K562 (cell line): ENCODE measurements around the gene ROR2. TPM values are rescaled to one million over a fixed set of nuclear protein-coding genes. Genes with fewer than 3 reads are reported as not detected.

Experiments used
- ATAC-seq: fragments of 200-7000 bp; cut with Tn5 transposase; 3 replicates; pipeline ENCODE4 v1.9.1; 2020; ENCODE audit warnings: moderate library complexity
- BruUV-seq: library from RNA; stranded (reverse); fragments of 400-500 nt; replicated peaks from 2 replicates; lab custom pipeline; 2021; lab: Mats Ljungman, UMichigan
- CTCF ChIA-PET: fragments of 300-600 bp; formaldehyde crosslinking; extraction: SDS; loops from one replicate; lab custom pipeline; 2021; ENCODE audit warnings: low intra/inter-chr PET ratio; lab: Yijun Ruan, JAX
- POLR2A ChIA-PET: fragments of 300-600, 350-650 bp; sonication (Branson Sonifier 250); formaldehyde crosslinking; extraction: SDS; loops from one replicate; lab custom pipeline; 2021; ENCODE audit warnings: antibody characterized with exemption, inconsistent platforms; lab: Yijun Ruan, JAX
- DNase-seq, 4 experiments: peaks; one replicate each; pipeline versions ENCODE4 v3.0.0 to v3.0.0-alpha.2; 2011 to 2018; ENCODE audit warnings: low spot score in 3 of 4, mixed read lengths in 3 of 4; ENCODE audit errors: extremely low read depth in 1 of 4
- FAIRE-seq: peaks from 2 replicates; lab custom pipeline; 2011; peaks lifted over from hg19 to GRCh38; lab: Jason Lieb, UNC
- H2AFZ ChIP-seq: 2 replicates; pipeline ENCODE4 v1.6.0; 2011; ENCODE audit warnings: low read depth, low read length, control low read depth, inconsistent platforms
- H3K27ac ChIP-seq: fragments of 200-600 bp; 3 replicates; pipeline ENCODE4 v1.8.0; 2011; ENCODE audit warnings: low read depth, mild to moderate bottlenecking, control low read depth, inconsistent platforms, low read length, moderate library complexity, mixed read lengths; ENCODE audit errors: extremely low read depth
- H3K27me3 ChIP-seq, 2 experiments: fragments of 300-600 bp in 1 of 2; 2 replicates in 1 of 2; 3 replicates in 1 of 2; pipeline versions ENCODE4 v1.6.0 to v1.8.0; 2011; ENCODE audit warnings: inconsistent platforms in 2 of 2, low read length in 2 of 2, mild to moderate bottlenecking in 1 of 2, mixed read lengths in 1 of 2, moderate library complexity in 1 of 2; ENCODE audit not compliant: control insufficient read depth in 2 of 2, insufficient read depth in 2 of 2
- H3K36me3 ChIP-seq: fragments of 300-600 bp; 3 replicates; pipeline ENCODE4 v1.8.0; 2011; ENCODE audit warnings: mild to moderate bottlenecking, low read length, inconsistent platforms; ENCODE audit not compliant: control insufficient read depth, insufficient read depth
- H3K4me1 ChIP-seq, 2 experiments: fragments of 200-600 bp in 1 of 2; replicated peaks in 1 of 2; 2 replicates in 1 of 2; 3 replicates in 1 of 2; pipeline versions ENCODE4 v1.5.1 to v1.8.0; 2011; ENCODE audit warnings: inconsistent platforms in 2 of 2, low read length in 2 of 2, mild to moderate bottlenecking in 1 of 2, mixed read lengths in 1 of 2, moderate library complexity in 1 of 2; ENCODE audit not compliant: control insufficient read depth in 2 of 2, insufficient read depth in 2 of 2
- H3K4me2 ChIP-seq: 2 replicates; pipeline ENCODE4 v1.6.1; 2011; ENCODE audit warnings: low read length, control low read depth, inconsistent platforms, mixed read lengths; ENCODE audit not compliant: insufficient read depth
- H3K4me3 ChIP-seq: fragments of 200-600 bp; sonication (generic), shearing (Covaris generic); 2 replicates; pipeline ENCODE4 v1.5.1; 2016; ENCODE audit warnings: control low read depth, inconsistent platforms
- H3K79me2 ChIP-seq: fragments of 200-600 bp; 3 replicates; pipeline ENCODE4 v1.8.0; 2011; ENCODE audit warnings: low read length, inconsistent platforms; ENCODE audit not compliant: control insufficient read depth, insufficient read depth
- H3K9ac ChIP-seq, 2 experiments: 2 replicates each; pipeline versions ENCODE4 v1.6.0 to v1.6.1; 2011; ENCODE audit warnings: low read depth in 2 of 2, low read length in 2 of 2, control low read depth in 1 of 2, inconsistent platforms in 1 of 2, mild to moderate bottlenecking in 1 of 2, mixed read lengths in 1 of 2; ENCODE audit not compliant: insufficient read depth in 1 of 2
- H3K9me1 ChIP-seq: one replicate; pipeline ENCODE4 v1.6.0; 2011; ENCODE audit warnings: inconsistent platforms, mild to moderate bottlenecking, low read length, moderate library complexity; ENCODE audit not compliant: control insufficient read depth, insufficient read depth
- H3K9me3 ChIP-seq: replicated peaks from 2 replicates; pipeline ENCODE4 v1.5.1; 2011; ENCODE audit warnings: low read depth, low read length, inconsistent platforms; ENCODE audit not compliant: control insufficient read depth, insufficient read depth
- H4K20me1 ChIP-seq: replicated peaks from 2 replicates; pipeline ENCODE4 v1.6.1; 2011; ENCODE audit warnings: low read length, inconsistent platforms, mixed read lengths; ENCODE audit not compliant: control insufficient read depth, insufficient read depth
- CBFB ChIP-seq: sonication (generic); formaldehyde crosslinking; IDR thresholded peaks from 2 replicates; pipeline ENCODE4 v1.4.0; 2020; ENCODE audit warnings: mild to moderate bottlenecking, missing genetic modification reagents
- IRF2 ChIP-seq: sonication (generic); formaldehyde crosslinking; IDR thresholded peaks from 2 replicates; pipeline ENCODE4 v1.8.1; 2022; ENCODE audit warnings: mild to moderate bottlenecking, missing genetic modification reagents
- MEIS2 ChIP-seq: fragments of 450-650 bp; IDR thresholded peaks from 2 replicates; pipeline ENCODE4 v1.6.1; 2014; ENCODE audit warnings: mild to moderate bottlenecking; ENCODE audit not compliant: partially characterized antibody
- TOE1 ChIP-seq, 2 experiments: fragments of 450-650 bp in 1 of 2; sonication (generic) in 1 of 2; formaldehyde crosslinking in 1 of 2; IDR thresholded peaks; 2 replicates each; pipeline versions ENCODE4 v1.7.1 to v1.8.0; 2016 to 2022; ENCODE audit warnings: borderline replicate concordance in 2 of 2, mild to moderate bottlenecking in 2 of 2, antibody characterized with exemption in 1 of 2, inconsistent platforms in 1 of 2, low read depth in 1 of 2, missing genetic modification reagents in 1 of 2, moderate library complexity in 1 of 2
- whole genome bisulfite sequencing: fragments of 100-300 bp; shearing (Covaris generic); methylation state at CpG from one replicate; pipeline ENCODE4 v1.1.6; 2016; ENCODE audit warnings: low coverage, mixed read lengths; ENCODE audit not compliant: insufficient coverage; ENCODE audit errors: missing lambda C conversion rate; 5-methylcytosine and 5-hydroxymethylcytosine counted together
- in situ Hi-C: fragments of 300-500 bp; cut with MboI; formaldehyde crosslinking; loops from 4 replicates; pipeline ENCODE4 v1.15.0; 2018; ENCODE audit warnings: inconsistent platforms, mixed read lengths
- intact Hi-C: fragments of 100-400 bp; cut with micrococcal nuclease; formaldehyde crosslinking; loops from 2 replicates; pipeline ENCODE4 v1.14.2; 2022
- polyA plus RNA-seq, 8 experiments: library from polyadenylated mRNA; depleted of rRNA in 4 of 8; stranded (reverse) in 5 of 8; unstranded in 3 of 8; fragments of >200 nt; fragmentation: Nextera tagmentation in 2 of 8; fragmentation: Illumina TruSeq in 1 of 8; extraction: Ambion mirVana in 2 of 8; extraction: Trizol in 1 of 8; gene quantifications; 2 replicates each; pipeline versions ENCODE4 v1.2.1 to v1.2.3, GENCODE V29; 2011 to 2014; ENCODE audit warnings: inconsistent platforms in 1 of 8, missing spikeins in 1 of 8
- total RNA-seq, 7 experiments: library from RNA; depleted of rRNA in 6 of 7; stranded (reverse); fragments of >200 nt in 6 of 7; fragmentation: Illumina TruSeq in 2 of 7; extraction: Trizol in 2 of 7; gene quantifications; 2 replicates each; pipeline versions ENCODE4 v1.2.1 to v1.2.3, GENCODE V29; 2011 to 2021; ENCODE audit warnings: low replicate concordance in 1 of 7

ROR2 gene
- total and polyA plus RNA-seq, 9 of the 15 experiments (the other 6 are each of a cell fraction or from before 2014, with no cell fraction given): 5.6 to 33.8 (median 15.3) TPM

DNA sequence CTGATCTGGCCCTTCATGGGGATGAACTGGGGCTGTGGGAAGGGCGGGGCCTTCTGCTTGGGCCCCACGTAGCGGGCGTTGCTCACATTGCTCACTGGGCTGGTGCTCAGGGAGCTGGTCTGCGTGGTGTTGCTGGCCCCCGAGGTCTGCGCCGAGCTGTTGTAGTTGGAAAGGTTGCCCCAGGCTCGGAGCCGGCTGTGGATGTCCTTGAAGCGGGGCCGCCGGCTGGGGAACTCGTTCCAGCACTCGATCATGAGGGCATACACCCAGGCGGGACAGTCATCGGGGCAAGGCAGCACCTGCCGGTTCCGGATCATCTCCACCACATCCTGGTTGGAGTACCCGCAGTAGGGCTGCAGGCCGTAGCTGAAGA is 226.0 kb downstream of the ROR2 start:
- H3K4me3 ChIP-seq: no peak overlapping the region
- no peak overlapping the region for H2AFZ ChIP-seq
- DNase-seq: no peak
- no TSS peak for BruUV-seq
- no peak for FAIRE-seq
- H3K36me3 ChIP-seq: peaks cover 54% of the 10 kb centered on the region; the same call in 2 of the 3 replicates
- ChIA-PET POLR2A (interaction anchor here (0.7 kb wide), 1 partner anchor 9 kb away, joined by 4 read pairs; no protein-coding TSS in a partner anchor), CTCF (no interaction called here)
- ATAC-seq: no peak
- no peaks in the 10 kb centered on the region for H3K27me3 ChIP-seq
- TF ChIP-seq MEIS2 (no peak), CBFB (CRISPR knock-in tag) (no peak), IRF2 (CRISPR knock-in tag) (no peak), TOE1 (IDR thresholded peaks at IDR 0.05; ENCODE audit: borderline replicate concordance) (no peak), TOE1 (CRISPR knock-in tag; IDR thresholded peaks at IDR 0.05; ENCODE audit: borderline replicate concordance, low read depth) (no peak)
- no peak overlapping the region for H3K27ac ChIP-seq
- peaks cover 11 to 14% of the 10 kb centered on the region in 2 experiments for H3K4me1 ChIP-seq
- H4K20me1 ChIP-seq: no peaks in the 10 kb centered on the region
- H3K9ac ChIP-seq: no peak overlapping the region
- no peaks in the 10 kb centered on the region for H3K9me3 ChIP-seq
- 96% methylated on average over 18 of the region's 21 CpGs for WGBS
- intact Hi-C loops (no loop called here), in situ Hi-C loops (loop anchor here (10.0 kb wide), 1 partner anchor 809 kb away; no protein-coding TSS in a partner anchor)
- no peak overlapping the region for H3K4me2 ChIP-seq
- H3K79me2 ChIP-seq: no peaks in the 10 kb centered on the region
- H3K9me1 ChIP-seq: no peaks in the 10 kb centered on the region
